Measurements from ENCODE around the gene KIRREL2. TPM values are rescaled to one million over a fixed set of nuclear protein-coding genes. Genes with fewer than 3 reads are reported as not detected.

The KIRREL2 gene
- total RNA-seq, 1 experiment from 2014 or later, result 3.1 TPM

- no CpG with 5 or more reads among the region's 5 CpGs for WGBS (ENCODE audit: extremely low coverage, insufficient read length, low lambda C conversion rate)
- H3K23me2 ChIP-seq (ENCODE audit: insufficient read length, low read depth, low read length, poor library complexity, severe bottlenecking), result peaks cover 9% of the 10 kb centered on the region
- H4K5ac ChIP-seq (ENCODE audit: insufficient read length, low read depth, low read length), result no peak overlapping the region
- H2BK20ac ChIP-seq (ENCODE audit: low read depth, low read length, poor library complexity, severe bottlenecking), result no peak overlapping the region
- H3K79me2 ChIP-seq (ENCODE audit: insufficient read depth, low read length), result no peaks in the 10 kb centered on the region
- H4K8ac ChIP-seq (replicated peaks; ENCODE audit: insufficient read length, low read depth, low read length), result no peak overlapping the region
- no peak overlapping the region for H3K14ac ChIP-seq (ENCODE audit: insufficient read depth, low read length)
- no peak overlapping the region for H3K4me2 ChIP-seq (ENCODE audit: insufficient read depth, insufficient read length, low read length)
- H2AFZ ChIP-seq (ENCODE audit: low read length), result no peak overlapping the region
- no peak for DNase-seq
- H3K4me1 ChIP-seq (ENCODE audit: insufficient read depth, low read length), result 0 out of 2 replicates have a peak, but pooled peaks cover 5% of the 10 kb centered on the region
- no peak overlapping the region for H3K27ac ChIP-seq (ENCODE audit: insufficient read length, low read depth, low read length)
- H2AK5ac ChIP-seq (ENCODE audit: insufficient read length, low read length), result no peak overlapping the region
- Mint-ChIP-seq H3K4me3 (no peak overlapping the region), H3K27me3 (ENCODE audit: low read depth) (peaks cover 91% of the 10 kb centered on the region), H3K27ac (no peak overlapping the region), H3K36me3 (ENCODE audit: insufficient read depth in 1 of 3, low read depth in 3 of 3) (peaks cover 3 to 5% (median 4%) of the 10 kb centered on the region in 3 experiments; a peak in 4 of 7 replicates), H3K4me1 (peaks cover 12 to 16% of the 10 kb centered on the region in 2 experiments), H3K9me3 (no peaks in the 10 kb centered on the region; a peak in 1 of 5 replicates)
- H3K9ac ChIP-seq (ENCODE audit: extremely low read depth, insufficient read length, low read length), result no peak overlapping the region
- H2BK5ac ChIP-seq (ENCODE audit: insufficient read length, low read length), result no peak overlapping the region
- H3K27me3 ChIP-seq (ENCODE audit: insufficient read depth, low read length), result peaks cover 8% of the 10 kb centered on the region; the same call in 1 of the 2 replicates
- H3K79me1 ChIP-seq (ENCODE audit: insufficient read depth, low read depth, low read length, poor library complexity, severe bottlenecking), result no peaks in the 10 kb centered on the region
- H4K91ac ChIP-seq (ENCODE audit: insufficient read length, low read depth, low read length), result no peak overlapping the region
- H3K23ac ChIP-seq (ENCODE audit: insufficient read length, low read depth, low read length), result no peak overlapping the region
- no peak overlapping the region for H3K18ac ChIP-seq (ENCODE audit: insufficient read length, low read depth, low read length)
- H2BK120ac ChIP-seq (ENCODE audit: low read depth, low read length, poor library complexity, severe bottlenecking), result no peak overlapping the region
- H2BK12ac ChIP-seq (ENCODE audit: insufficient read length, low read depth, low read length), result no peak overlapping the region
- TF ChIP-seq, protein P1, sequence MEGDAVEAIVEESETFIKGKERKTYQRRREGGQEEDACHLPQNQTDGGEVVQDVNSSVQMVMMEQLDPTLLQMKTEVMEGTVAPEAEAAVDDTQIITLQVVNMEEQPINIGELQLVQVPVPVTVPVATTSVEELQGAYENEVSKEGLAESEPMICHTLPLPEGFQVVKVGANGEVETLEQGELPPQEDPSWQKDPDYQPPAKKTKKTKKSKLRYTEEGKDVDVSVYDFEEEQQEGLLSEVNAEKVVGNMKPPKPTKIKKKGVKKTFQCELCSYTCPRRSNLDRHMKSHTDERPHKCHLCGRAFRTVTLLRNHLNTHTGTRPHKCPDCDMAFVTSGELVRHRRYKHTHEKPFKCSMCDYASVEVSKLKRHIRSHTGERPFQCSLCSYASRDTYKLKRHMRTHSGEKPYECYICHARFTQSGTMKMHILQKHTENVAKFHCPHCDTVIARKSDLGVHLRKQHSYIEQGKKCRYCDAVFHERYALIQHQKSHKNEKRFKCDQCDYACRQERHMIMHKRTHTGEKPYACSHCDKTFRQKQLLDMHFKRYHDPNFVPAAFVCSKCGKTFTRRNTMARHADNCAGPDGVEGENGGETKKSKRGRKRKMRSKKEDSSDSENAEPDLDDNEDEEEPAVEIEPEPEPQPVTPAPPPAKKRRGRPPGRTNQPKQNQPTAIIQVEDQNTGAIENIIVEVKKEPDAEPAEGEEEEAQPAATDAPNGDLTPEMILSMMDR (conservative IDR thresholded peaks at IDR 0.05), result no peak
- H3K56ac ChIP-seq (ENCODE audit: insufficient read length, low read depth, low read length), result no peak overlapping the region
- no peaks in the 10 kb centered on the region for H4K20me1 ChIP-seq (ENCODE audit: control insufficient read depth, insufficient read depth, insufficient read length)
- H3K9me3 ChIP-seq (ENCODE audit: control insufficient read depth, low read depth, low read length), result no peaks in the 10 kb centered on the region
- no peak overlapping the region for H3K4ac ChIP-seq (ENCODE audit: low read depth, low read length)
- no peak overlapping the region for H2BK15ac ChIP-seq (ENCODE audit: low read depth, low read length)
- no peak overlapping the region for H3T11ph ChIP-seq (ENCODE audit: low read length)
Observed at GRCh38 chr19:35863018-35863417, 6.3 kb downstream of the KIRREL2 start.
